GM19099 (cell line): ENCODE measurements around the gene NCBP2.

Experiments
- POLR2A ChIP-seq: IDR thresholded peaks from 3 replicates; pipeline ENCODE4 v1.6.1; 2011; ENCODE audit warnings: low read depth; ENCODE audit not compliant: insufficient read length; ENCODE audit errors: extremely low read depth

The NCBP2 gene

DNA sequence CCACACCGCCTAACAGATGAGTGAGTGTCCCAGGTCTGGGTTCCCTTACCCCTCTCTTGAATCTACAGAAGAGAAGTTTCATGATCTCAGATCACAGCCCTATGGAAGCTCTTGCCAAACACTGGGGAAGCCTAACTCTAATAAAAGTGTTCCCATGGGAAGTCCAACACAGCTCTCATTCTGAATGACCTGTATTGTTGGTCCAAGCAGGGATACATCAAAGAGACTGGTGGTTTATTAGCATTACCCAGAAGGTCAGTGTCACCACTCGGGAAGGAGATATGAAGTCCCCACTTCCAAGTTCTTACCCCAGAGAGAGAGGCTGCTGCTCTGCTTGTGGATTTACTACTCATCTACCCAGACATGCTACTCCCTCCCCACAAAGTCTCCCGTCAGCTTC, 9.0 kb upstream of the NCBP2 start:
- TF ChIP-seq POLR2A: no peak

DNA sequence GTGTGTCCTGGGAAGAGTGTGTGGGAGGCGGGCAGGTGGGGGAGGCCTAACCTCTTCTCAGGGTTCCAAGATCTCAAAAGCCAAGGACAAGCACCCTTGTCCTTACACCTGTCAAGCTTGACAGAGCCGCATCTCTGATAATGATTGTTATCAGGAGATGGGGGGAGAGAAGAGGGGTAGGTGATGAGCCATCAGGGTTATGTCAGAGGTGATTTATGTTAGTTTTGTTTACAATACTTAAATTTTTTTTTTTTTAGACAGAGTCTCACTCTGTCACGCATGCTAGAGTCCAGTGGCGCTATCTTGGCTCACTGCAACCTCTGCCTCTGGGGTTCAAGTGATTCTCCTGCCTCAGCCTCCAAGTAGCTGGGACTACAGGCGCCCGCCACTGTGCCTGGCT, 7.4 kb upstream of the NCBP2 start:
- no peak for TF ChIP-seq POLR2A

GRCh38 chr3:196949285-196949619, 6.9 kb upstream of the NCBP2 start:
- TF ChIP-seq POLR2A: no peak

GRCh38 chr3:196948442-196949284, 6.3 kb upstream of the NCBP2 start:
- TF ChIP-seq POLR2A: no peak

GRCh38 chr3:196947860-196948441, 5.6 kb upstream of the NCBP2 start:
- no peak for TF ChIP-seq POLR2A

DNA sequence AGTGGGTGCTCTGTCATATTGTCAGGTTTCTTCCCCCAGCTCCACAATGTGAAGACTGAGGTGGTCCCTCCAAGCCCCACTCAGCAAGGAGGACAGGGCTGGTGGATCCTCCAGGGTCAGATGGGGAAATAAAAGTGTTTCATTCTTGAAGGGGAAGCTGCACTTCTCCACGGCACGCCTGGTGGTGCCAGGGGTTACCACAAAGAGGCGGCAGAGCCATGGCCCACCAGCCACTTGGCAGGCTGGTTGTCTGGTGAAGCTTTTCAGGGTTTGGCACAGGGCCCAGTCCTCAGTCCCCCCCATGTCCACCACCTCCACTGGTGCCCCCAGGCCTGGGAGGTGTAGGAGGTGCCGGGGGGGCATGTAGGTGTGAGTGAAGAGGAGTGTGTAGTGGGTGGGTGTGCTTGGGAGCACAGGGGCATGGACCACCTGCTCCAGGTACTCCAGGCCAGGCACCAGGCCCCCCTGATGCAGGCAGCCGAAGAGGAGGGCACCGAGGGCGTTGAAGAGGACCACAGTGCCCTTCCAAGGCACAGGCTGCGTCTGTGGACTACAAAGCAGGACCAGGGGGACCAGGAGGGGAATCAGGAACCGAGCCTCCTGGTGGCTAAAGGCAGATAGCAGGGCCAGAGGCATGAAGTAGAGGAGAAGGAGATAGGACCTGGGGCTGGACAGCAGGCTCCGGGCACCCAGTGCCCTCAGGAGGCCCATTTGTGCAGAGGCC, 5.0 kb upstream of the NCBP2 start:
- no peak for TF ChIP-seq POLR2A

GRCh38 chr3:196942915-196943277, 568 bp upstream of the NCBP2 start:
- no peak for TF ChIP-seq POLR2A

DNA sequence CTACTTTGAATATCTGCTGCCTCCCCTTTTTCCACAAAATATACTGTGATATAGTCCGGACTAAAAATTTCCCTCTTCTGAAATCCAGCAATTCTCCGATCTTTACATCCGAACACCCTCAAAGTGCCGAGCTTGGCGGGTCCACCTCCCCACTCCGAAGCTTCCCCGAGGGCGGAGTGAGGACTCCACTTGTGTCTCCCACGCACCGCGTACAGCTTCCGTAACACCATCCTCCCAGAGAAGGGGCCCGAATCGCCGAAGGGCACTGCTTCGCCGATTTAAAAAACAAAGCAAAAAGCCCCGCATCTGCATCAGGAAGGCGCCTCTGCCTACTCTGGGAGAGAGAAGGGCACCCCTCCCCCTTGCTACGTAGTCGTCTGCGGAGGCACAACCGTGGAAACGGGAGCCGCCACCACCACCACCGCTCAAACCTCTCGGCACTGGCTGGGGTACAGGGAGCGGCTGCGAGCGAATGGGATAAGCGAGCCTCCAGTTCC, 551 bp downstream of the NCBP2 start:
- no peak for TF ChIP-seq POLR2A

DNA sequence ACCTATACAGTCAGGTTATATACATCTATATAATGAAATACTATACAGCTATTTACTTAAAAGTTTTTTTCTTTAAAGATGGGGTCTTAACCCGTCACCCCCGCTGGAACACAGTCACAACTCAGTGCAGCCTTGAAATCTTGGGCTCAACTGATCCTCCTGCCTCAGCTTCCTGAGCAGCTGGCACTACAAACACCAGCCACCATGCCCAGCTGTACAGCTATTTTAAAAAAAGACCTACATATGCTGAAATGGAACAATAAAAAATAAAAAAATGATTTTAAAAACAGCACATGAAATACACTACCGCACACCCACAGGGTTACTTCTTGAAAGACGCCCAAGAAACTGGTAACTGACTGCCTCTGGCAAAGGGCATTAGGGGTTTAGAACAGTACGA, 3.8 kb downstream of the NCBP2 start:
- TF ChIP-seq POLR2A: no peak

DNA sequence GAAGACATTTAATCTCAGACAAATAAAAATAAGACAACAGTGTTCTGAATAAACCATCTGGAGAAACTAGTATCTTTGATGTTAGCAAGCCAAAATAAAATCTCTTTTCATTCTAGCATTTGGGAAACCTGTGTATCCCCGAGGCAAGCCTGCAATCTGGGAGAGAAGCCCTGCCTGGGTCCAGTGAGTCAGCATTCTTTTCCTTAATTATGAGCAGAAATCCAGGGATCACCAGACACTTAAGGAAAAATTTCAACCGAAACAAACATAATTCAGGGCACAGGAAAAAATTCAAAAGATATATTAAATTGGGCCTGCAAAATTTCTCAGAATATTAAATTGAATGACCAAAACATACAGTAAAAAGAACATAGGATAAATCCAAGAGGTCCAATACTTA, 4.2 kb downstream of the NCBP2 start:
- no peak for TF ChIP-seq POLR2A

GRCh38 chr3:196936288-196936687, 6.0 kb downstream of the NCBP2 start:
- TF ChIP-seq POLR2A: no peak

- TF ChIP-seq POLR2A: no peak
Measured at GRCh38 chr3:196932600-196932999, 9.7 kb downstream of the NCBP2 start.

DNA sequence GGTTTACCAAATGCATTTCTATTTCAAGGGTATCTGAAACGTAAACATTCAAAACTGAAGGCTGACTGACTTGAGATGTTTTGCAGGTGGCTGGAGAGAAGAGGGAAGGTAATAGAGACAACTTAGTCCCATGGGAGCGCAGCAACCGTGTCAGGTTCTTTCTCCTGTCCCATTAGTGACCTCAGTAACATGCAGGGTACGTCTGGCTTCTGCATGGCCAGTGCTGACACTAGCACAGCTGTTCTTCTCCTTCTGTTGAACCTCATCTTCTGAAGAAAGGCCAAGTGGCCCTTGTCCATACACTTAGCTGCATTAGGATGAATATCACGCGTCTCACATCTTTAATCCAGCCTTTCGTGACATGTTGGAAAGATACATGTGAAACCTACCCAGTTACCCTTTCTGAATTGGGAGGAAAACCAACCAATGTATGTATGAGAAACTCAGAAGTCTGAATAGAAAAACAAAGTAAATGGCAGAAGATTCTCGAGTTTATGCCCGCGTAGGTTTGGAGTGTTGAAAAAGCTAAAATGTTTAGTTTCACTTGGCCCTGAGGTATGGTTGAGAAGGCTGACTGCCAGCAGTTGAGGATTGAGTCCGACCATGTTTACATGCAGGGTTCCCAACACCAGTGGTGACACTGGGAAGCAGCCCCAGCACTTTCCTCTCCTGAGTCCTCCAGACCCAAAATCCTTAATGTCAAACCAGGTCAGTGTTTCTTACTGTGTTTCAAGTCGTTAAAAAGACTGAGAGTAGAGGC, 10.3 kb downstream of the NCBP2 start:
- no peak for TF ChIP-seq POLR2A

- TF ChIP-seq POLR2A: no peak
Measured at GRCh38 chr3:196931157-196931556, 11.2 kb downstream of the NCBP2 start.
